Measurements from ENCODE around the gene NCOA1.

NCOA1 gene

DNA sequence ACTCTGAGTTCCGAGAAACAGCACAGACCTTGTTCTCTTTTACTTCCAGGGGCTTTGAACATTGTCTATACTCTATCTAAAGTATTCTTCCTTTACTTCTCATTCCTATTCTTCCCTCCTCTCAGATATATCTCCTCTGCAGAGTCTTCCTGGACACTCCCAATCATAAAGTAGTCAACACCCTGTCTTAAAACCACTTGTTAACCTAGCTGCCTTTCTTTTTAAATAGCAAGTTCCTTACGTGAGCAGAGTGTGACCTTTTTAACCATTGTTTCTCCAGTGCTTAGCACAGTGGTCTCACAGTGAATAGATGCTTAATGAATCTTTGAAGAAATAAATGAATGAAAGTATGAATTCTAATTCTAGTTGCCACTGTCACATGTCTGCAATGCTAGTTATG, 254.8 kb downstream of the NCOA1 start:
- ATAC-seq (ENCODE audit: low read depth) (no peak), DNase-seq (ENCODE audit: low spot score) (no peak)
- no peaks in the 10 kb centered on the region for H3K36me3 ChIP-seq (ENCODE audit: low read depth)
- no peaks in the 10 kb centered on the region for H3K9me3 ChIP-seq (ENCODE audit: severe bottlenecking)
- H3K27me3 ChIP-seq (ENCODE audit: insufficient read depth, poor library complexity, severe bottlenecking) = no peaks in the 10 kb centered on the region
- H3K4me3 ChIP-seq (ENCODE audit: severe bottlenecking) = no peak overlapping the region
- no peaks in the 10 kb centered on the region for H3K4me1 ChIP-seq (ENCODE audit: insufficient read depth, poor library complexity, severe bottlenecking)
- no peak overlapping the region for H3K27ac ChIP-seq (ENCODE audit: poor library complexity, severe bottlenecking)
- TF ChIP-seq, protein P1, sequence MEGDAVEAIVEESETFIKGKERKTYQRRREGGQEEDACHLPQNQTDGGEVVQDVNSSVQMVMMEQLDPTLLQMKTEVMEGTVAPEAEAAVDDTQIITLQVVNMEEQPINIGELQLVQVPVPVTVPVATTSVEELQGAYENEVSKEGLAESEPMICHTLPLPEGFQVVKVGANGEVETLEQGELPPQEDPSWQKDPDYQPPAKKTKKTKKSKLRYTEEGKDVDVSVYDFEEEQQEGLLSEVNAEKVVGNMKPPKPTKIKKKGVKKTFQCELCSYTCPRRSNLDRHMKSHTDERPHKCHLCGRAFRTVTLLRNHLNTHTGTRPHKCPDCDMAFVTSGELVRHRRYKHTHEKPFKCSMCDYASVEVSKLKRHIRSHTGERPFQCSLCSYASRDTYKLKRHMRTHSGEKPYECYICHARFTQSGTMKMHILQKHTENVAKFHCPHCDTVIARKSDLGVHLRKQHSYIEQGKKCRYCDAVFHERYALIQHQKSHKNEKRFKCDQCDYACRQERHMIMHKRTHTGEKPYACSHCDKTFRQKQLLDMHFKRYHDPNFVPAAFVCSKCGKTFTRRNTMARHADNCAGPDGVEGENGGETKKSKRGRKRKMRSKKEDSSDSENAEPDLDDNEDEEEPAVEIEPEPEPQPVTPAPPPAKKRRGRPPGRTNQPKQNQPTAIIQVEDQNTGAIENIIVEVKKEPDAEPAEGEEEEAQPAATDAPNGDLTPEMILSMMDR (IDR thresholded peaks at IDR 0.05; ENCODE audit: poor library complexity, severe bottlenecking) = no peak

DNA sequence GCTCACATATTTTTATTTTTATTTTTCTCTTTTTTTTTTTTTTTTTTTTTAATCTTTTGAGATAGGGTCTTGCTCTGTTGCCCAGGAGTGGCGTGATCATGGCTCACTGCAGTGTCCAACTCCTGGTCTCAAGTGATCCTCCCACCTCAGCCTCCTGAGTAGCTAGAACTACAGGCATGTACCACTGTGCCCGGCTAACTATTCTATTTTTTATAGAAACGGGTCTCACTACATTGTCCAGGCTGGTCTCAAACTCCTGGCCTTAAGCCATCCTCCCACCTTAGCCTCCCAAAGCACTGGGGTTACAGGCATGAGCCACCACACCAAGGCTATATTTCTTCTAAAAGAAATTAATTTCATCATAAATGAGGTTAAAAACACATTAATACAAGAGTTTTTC, 256.2 kb downstream of the NCOA1 start:
- no peak for ATAC-seq (ENCODE audit: low read depth)

DNA sequence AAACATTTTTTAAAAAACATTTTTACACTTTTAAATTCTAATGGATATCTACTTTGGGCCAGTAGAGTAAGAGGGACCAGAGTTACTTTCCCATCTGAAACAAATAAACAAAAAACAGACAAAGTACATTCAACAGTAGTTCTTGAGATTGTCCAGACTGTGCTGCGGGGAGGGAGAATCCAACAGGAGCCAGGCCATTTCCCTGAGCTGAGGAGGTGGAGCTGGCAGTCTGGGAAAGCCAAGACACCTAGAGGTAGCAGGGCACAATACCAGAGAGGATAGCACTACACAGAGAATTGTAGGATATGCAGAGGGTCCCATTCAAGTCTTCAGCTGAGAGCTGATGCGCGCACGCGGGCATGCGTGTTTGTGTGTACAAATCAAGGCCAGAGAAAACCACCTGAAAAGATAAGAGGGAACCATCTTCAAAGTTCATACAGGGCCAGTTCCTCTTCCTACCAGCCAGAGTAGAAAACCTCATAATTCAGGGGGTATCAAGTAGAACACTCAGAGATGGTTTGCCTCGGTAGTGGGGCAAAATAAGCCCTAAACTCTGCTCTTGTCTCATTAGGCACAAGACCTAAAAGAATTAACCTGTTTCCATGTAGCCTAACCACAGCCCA, 258.1 kb downstream of the NCOA1 start:
- DNase-seq (ENCODE audit: low spot score) (no peak), ATAC-seq (ENCODE audit: low read depth) (no peak)
- no peaks in the 10 kb centered on the region for H3K9me3 ChIP-seq (ENCODE audit: severe bottlenecking)
- no peak overlapping the region for H3K27ac ChIP-seq (ENCODE audit: poor library complexity, severe bottlenecking)
- H3K36me3 ChIP-seq (ENCODE audit: low read depth) = no peaks in the 10 kb centered on the region
- H3K27me3 ChIP-seq (ENCODE audit: insufficient read depth, poor library complexity, severe bottlenecking) = no peaks in the 10 kb centered on the region
- TF ChIP-seq, protein P1 (IDR thresholded peaks at IDR 0.05; ENCODE audit: poor library complexity, severe bottlenecking) = no peak
- H3K4me1 ChIP-seq (ENCODE audit: insufficient read depth, poor library complexity, severe bottlenecking) = no peaks in the 10 kb centered on the region
- no peak overlapping the region for H3K4me3 ChIP-seq (ENCODE audit: severe bottlenecking)

More for the DNA sequence above, 256.2 kb downstream of the NCOA1 start:
- no peaks in the 10 kb centered on the region for H3K36me3 ChIP-seq (ENCODE audit: low read depth)
- H3K4me1 ChIP-seq (ENCODE audit: insufficient read depth, poor library complexity, severe bottlenecking) = no peaks in the 10 kb centered on the region
- H3K9me3 ChIP-seq (ENCODE audit: severe bottlenecking) = no peaks in the 10 kb centered on the region
- H3K4me3 ChIP-seq (ENCODE audit: severe bottlenecking) = no peak overlapping the region
- H3K27me3 ChIP-seq (ENCODE audit: insufficient read depth, poor library complexity, severe bottlenecking) = no peaks in the 10 kb centered on the region
- TF ChIP-seq, protein P1 (IDR thresholded peaks at IDR 0.05; ENCODE audit: poor library complexity, severe bottlenecking) = no peak
- no peak overlapping the region for H3K27ac ChIP-seq (ENCODE audit: poor library complexity, severe bottlenecking)
- DNase-seq (ENCODE audit: low spot score) = no peak

DNA sequence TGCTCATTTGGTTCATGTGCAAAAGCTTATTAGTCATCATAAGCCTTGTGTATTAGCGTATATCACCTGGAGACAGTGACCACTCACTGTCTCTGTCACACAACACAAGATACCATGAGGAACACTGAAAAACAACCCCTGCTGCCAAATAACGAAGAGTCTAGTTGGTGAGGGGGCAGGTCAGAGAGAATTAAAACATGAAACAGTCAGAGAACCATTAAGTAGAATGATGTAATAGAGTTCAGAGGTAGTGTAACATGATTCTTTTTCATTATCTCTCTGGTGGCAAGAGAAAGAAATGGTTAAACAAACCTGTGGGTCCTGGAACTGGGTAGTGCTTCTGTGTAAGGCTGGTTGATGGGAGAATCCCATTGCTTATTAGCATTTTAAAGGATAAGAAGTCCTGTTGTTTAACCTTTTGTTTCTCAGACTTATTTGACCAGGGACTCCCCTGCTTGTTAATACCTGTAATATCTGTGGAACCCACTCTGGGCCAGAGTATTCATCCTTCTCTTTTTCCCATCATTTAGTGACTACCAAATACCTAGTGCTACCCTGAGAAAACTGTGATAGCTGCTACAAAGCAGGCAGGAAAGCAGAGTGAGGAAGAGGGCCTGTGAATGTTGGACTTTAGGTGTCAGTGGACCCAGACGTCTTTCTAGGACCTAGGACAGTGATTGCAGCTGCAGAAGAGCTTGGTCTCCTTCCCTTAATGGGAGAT, 264.1 kb downstream of the NCOA1 start:
- H3K27ac ChIP-seq (ENCODE audit: poor library complexity, severe bottlenecking) = no peak overlapping the region
- peaks cover 6% of the 10 kb centered on the region; the same call in 1 of the 2 replicates for H3K36me3 ChIP-seq (ENCODE audit: low read depth)
- no peaks in the 10 kb centered on the region for H3K9me3 ChIP-seq (ENCODE audit: severe bottlenecking)
- TF ChIP-seq, protein P1 (IDR thresholded peaks at IDR 0.05; ENCODE audit: poor library complexity, severe bottlenecking) = no peak
- H3K4me3 ChIP-seq (ENCODE audit: severe bottlenecking) = no peak overlapping the region
- DNase-seq (ENCODE audit: low spot score) (no peak), ATAC-seq (ENCODE audit: low read depth) (no peak)
- H3K27me3 ChIP-seq (ENCODE audit: insufficient read depth, poor library complexity, severe bottlenecking) = no peaks in the 10 kb centered on the region
- H3K4me1 ChIP-seq (ENCODE audit: insufficient read depth, poor library complexity, severe bottlenecking) = no peaks in the 10 kb centered on the region

DNA sequence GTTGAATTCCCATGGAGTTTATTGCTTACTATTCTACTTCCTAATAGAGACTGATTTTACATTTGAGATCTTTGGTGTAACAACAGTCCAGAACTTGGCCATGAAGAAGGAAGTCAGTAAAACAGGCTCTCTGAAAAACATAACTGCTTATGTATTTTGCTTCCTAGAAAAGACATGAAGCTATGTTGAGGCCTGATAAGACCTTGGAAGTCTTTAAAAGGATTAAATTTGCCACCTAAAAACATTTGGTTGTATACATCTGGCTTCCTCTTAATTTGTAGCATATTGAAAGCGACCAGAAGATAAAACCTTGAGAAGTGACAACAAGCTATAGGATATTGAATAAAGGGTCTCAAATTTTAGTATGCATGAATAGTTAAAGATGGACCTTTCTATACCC, 265.7 kb downstream of the NCOA1 start:
- Histone ChIP-seq H3K27ac (ENCODE audit: poor library complexity, severe bottlenecking) (no peak overlapping the region), H3K9me3 (ENCODE audit: severe bottlenecking) (no peaks in the 10 kb centered on the region), H3K27me3 (ENCODE audit: insufficient read depth, poor library complexity, severe bottlenecking) (no peaks in the 10 kb centered on the region), H3K4me1 (ENCODE audit: insufficient read depth, poor library complexity, severe bottlenecking) (no peaks in the 10 kb centered on the region), H3K36me3 (ENCODE audit: low read depth) (peaks cover 6% of the 10 kb centered on the region; the same call in 1 of the 2 replicates), H3K4me3 (ENCODE audit: severe bottlenecking) (no peak overlapping the region)
- TF ChIP-seq, protein P1 (IDR thresholded peaks at IDR 0.05; ENCODE audit: poor library complexity, severe bottlenecking) = no peak
- DNase-seq (ENCODE audit: low spot score) (no peak), ATAC-seq (ENCODE audit: low read depth) (no peak)

Data from RWPE2 (cell line).